ENCODE results near the gene CTSW.

DNA sequence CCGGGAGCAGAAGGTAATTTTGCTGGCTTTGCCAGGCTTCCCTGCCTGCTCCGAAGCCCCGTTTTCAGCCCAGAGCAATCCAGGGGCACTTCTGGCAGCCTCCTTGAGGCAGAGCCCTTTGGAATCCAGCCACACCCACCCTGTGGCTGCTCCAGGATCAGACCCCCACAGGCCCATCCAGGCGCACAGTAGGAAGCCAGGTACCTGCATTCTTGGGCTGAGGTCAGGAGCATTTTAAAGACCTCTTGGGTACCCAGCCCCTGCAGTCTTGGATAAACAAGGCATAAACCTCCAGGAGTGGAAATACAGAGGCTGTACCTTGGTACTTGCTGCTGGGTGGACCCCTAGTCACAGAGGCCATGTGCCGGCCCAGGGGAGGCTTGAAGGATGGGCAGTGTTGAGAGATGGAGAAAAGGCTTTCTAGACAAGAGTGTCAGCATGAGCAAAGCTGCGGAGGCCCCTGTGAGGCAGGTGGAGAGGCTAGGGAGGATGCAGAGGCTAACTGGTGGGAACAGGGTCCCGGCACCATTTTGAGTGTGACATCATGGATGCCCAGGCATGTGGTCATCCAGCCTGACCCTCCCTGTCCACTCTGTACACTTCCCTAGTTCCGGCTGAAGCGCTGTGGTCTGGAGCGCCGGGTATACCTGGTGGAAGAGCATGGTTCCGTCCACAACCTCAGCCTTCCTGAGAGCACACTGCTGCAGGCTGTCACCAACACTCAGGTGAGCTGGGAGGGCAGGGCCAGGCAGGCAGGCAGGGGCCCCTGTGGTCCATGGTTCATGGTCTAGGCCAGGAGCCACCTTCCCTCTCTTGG lies 15.5 kb upstream of the CTSW start:
- no peak for TF ChIP-seq POLR2AphosphoS5 (IDR thresholded peaks at IDR 0.05)
- TF ChIP-seq POLR2A (IDR thresholded peaks at IDR 0.05): no peak
- TF ChIP-seq, protein P1, sequence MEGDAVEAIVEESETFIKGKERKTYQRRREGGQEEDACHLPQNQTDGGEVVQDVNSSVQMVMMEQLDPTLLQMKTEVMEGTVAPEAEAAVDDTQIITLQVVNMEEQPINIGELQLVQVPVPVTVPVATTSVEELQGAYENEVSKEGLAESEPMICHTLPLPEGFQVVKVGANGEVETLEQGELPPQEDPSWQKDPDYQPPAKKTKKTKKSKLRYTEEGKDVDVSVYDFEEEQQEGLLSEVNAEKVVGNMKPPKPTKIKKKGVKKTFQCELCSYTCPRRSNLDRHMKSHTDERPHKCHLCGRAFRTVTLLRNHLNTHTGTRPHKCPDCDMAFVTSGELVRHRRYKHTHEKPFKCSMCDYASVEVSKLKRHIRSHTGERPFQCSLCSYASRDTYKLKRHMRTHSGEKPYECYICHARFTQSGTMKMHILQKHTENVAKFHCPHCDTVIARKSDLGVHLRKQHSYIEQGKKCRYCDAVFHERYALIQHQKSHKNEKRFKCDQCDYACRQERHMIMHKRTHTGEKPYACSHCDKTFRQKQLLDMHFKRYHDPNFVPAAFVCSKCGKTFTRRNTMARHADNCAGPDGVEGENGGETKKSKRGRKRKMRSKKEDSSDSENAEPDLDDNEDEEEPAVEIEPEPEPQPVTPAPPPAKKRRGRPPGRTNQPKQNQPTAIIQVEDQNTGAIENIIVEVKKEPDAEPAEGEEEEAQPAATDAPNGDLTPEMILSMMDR (IDR thresholded peaks at IDR 0.05): no peak
- TF ChIP-seq EP300 (IDR thresholded peaks at IDR 0.05): no peak
